Panc1 (cell line): ENCODE results near the gene SOWAHD.

Source experiments
- CTCF ChIP-seq: fragments of 450-650 bp; IDR thresholded peaks from 2 replicates; pipeline ENCODE4 v1.5.1; 2017; ENCODE audit warnings: mild to moderate bottlenecking
- TCF7L2 ChIP-seq: IDR thresholded peaks from 2 replicates; pipeline ENCODE4 v1.6.1; 2011; ENCODE audit warnings: mild to moderate bottlenecking, low read depth, low read length, inconsistent platforms
- TF ChIP-seq, protein P1 (sequence below), 2 experiments: IDR thresholded peaks; 2 replicates each; pipeline ENCODE4 v1.6.1; 2011 to 2012; ENCODE audit warnings: low read depth in 2 of 2, control low read depth in 1 of 2, low read length in 1 of 2, mild to moderate bottlenecking in 1 of 2, moderate library complexity in 1 of 2; ENCODE audit not compliant: insufficient read depth in 1 of 2

- TF ChIP-seq CTCF (no peak), TCF7L2 (no peak)
- TF ChIP-seq, protein P1, sequence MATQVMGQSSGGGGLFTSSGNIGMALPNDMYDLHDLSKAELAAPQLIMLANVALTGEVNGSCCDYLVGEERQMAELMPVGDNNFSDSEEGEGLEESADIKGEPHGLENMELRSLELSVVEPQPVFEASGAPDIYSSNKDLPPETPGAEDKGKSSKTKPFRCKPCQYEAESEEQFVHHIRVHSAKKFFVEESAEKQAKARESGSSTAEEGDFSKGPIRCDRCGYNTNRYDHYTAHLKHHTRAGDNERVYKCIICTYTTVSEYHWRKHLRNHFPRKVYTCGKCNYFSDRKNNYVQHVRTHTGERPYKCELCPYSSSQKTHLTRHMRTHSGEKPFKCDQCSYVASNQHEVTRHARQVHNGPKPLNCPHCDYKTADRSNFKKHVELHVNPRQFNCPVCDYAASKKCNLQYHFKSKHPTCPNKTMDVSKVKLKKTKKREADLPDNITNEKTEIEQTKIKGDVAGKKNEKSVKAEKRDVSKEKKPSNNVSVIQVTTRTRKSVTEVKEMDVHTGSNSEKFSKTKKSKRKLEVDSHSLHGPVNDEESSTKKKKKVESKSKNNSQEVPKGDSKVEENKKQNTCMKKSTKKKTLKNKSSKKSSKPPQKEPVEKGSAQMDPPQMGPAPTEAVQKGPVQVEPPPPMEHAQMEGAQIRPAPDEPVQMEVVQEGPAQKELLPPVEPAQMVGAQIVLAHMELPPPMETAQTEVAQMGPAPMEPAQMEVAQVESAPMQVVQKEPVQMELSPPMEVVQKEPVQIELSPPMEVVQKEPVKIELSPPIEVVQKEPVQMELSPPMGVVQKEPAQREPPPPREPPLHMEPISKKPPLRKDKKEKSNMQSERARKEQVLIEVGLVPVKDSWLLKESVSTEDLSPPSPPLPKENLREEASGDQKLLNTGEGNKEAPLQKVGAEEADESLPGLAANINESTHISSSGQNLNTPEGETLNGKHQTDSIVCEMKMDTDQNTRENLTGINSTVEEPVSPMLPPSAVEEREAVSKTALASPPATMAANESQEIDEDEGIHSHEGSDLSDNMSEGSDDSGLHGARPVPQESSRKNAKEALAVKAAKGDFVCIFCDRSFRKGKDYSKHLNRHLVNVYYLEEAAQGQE (IDR thresholded peaks at IDR 0.05; ENCODE audit: insufficient read depth in 1 of 2, low read depth in 2 of 2, low read length in 1 of 2) = no peak
These were observed 13.0 kb upstream of the SOWAHD start for GRCh38 chrX:119745283-119745848.
